Right lobe of liver (tissue), 6 donors: ENCODE data around the gene TJP3. TPM values are rescaled to one million over a fixed set of nuclear protein-coding genes. Genes with fewer than 3 reads are reported as not detected.

Source experiments
- ATAC-seq, 4 donors: fragments of 200-7000 bp; cut with Tn5 transposase; one replicate each; pipeline ENCODE4 v1.9.1; 2020; ENCODE audit warnings: mild to moderate bottlenecking in 4 of 4, moderate library complexity in 4 of 4
- DNase-seq, 3 donors: peaks; one replicate each; pipeline ENCODE4 v3.0.0-alpha.2; 2020
- H3K27ac ChIP-seq, 3 donors: fragments of 200-600 bp; one replicate each; pipeline ENCODE4 v1.8.0; 2022
- H3K27me3 ChIP-seq, 2 donors: fragments of 200-600 bp; one replicate each; pipeline ENCODE4 v1.8.0; 2022
- H3K36me3 ChIP-seq, 4 donors: fragments of 200-600 bp; sonication (generic) in 1 of 4; one replicate each; pipeline versions ENCODE4 v1.5.1 to v1.8.0; 2017 to 2022; ENCODE audit warnings: control low read depth in 1 of 4
- H3K4me1 ChIP-seq, 4 donors: fragments of 200-600 bp; sonication (generic) in 1 of 4; one replicate each; pipeline versions ENCODE4 v1.5.1 to v1.8.0; 2017 to 2022; ENCODE audit warnings: control low read depth in 1 of 4
- H3K4me3 ChIP-seq, 3 donors: fragments of 200-600 bp; one replicate each; pipeline ENCODE4 v1.8.0; 2022
- H3K9me3 ChIP-seq, 4 donors: fragments of 200-600 bp; sonication (generic) in 1 of 4; one replicate each; pipeline versions ENCODE4 v1.5.1 to v1.8.0; 2017 to 2022; ENCODE audit warnings: control low read depth in 1 of 4
- POLR2A ChIP-seq: fragments of 450-650 bp; IDR thresholded peaks from one replicate; pipeline ENCODE4 v1.6.1; 2017; ENCODE audit warnings: antibody characterized with exemption, mild to moderate bottlenecking
- WGBS: methylation state at CpG from one replicate; pipeline ENCODE4 v1.1.6; 2018; ENCODE audit warnings: low coverage, low lambda C conversion rate; ENCODE audit not compliant: insufficient coverage; ENCODE audit errors: missing lambda C conversion rate; 5-methylcytosine and 5-hydroxymethylcytosine counted together
- intact Hi-C, 2 donors: fragments of 100-400 bp; cut with DNase I; formaldehyde crosslinking; loops; one replicate each; pipeline versions ENCODE4 v1.11.2 to v1.14.1; 2022
- total RNA-seq, 6 experiments: library from RNA; depleted of rRNA in 2 of 6; stranded (reverse); fragments of >200 nt in 2 of 6; fragmentation: NEBNext Ultra II Directional in 3 of 6; extraction: Animal tissue kit (Norgen Biotek cat#: 25700) in 3 of 6; gene quantifications; one replicate each; pipeline versions ENCODE4 v1.1.0 to v1.2.4, GENCODE V29; 2016 to 2023
- TF ChIP-seq, protein P1 (sequence below), 4 donors: fragments of 200-600 bp in 3 of 4; fragments of 450-650 bp in 1 of 4; IDR thresholded peaks; one replicate each; pipeline versions ENCODE4 v1.5.1 to v1.8.0; 2016 to 2022; ENCODE audit warnings: antibody characterized with exemption in 4 of 4, mild to moderate bottlenecking in 2 of 4
- donor health status: DM: no; HTN: yes; CAD: no.
- donor health status: DM: no; HTN: no; CAD: no.
- donor health status: DM: no; HTN: no; CAD: no.
- donor health status: DM: no; HTN: yes; CAD: no.
- donor health status: DM: no; HTN: yes; CAD: no.

The TJP3 gene
- total RNA-seq, 6 experiments from 2014 or later, result 7.9 to 27.0 (median 16.5) TPM

DNA sequence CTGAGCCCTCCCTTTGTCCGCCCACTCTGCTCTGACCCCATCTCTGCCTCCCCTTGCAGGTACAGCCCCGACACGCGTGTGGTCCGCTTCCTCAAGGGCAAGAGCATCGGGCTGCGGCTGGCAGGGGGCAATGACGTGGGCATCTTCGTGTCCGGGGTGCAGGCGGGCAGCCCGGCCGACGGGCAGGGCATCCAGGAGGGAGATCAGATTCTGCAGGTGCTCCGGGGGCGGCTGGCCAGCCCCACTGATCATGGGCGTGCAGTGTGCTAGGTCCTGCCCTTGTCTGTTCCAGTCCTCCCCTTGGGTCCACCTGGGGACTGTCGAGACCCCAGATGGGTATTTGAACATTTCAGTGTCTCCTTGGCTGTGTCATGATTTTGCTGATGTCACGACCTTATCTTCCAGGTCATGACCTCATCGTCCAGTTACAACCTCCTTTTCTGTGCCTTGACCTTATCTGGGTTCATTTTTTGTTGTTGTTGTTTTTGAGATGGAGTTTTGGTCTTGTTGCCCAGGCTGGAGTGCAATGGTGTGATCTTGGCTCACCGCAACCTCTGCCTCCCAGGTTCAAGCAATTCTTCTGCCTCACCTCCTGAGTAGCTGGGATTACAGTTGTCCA is 28.0 kb downstream of the TJP3 start:
- no peak for TF ChIP-seq POLR2A
- TF ChIP-seq, protein P1, sequence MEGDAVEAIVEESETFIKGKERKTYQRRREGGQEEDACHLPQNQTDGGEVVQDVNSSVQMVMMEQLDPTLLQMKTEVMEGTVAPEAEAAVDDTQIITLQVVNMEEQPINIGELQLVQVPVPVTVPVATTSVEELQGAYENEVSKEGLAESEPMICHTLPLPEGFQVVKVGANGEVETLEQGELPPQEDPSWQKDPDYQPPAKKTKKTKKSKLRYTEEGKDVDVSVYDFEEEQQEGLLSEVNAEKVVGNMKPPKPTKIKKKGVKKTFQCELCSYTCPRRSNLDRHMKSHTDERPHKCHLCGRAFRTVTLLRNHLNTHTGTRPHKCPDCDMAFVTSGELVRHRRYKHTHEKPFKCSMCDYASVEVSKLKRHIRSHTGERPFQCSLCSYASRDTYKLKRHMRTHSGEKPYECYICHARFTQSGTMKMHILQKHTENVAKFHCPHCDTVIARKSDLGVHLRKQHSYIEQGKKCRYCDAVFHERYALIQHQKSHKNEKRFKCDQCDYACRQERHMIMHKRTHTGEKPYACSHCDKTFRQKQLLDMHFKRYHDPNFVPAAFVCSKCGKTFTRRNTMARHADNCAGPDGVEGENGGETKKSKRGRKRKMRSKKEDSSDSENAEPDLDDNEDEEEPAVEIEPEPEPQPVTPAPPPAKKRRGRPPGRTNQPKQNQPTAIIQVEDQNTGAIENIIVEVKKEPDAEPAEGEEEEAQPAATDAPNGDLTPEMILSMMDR (IDR thresholded peaks at IDR 0.05), result no peak
- intact Hi-C loops, result no loop called here
- no peak overlapping the region for H3K27ac ChIP-seq
- H3K4me3 ChIP-seq, result no peak overlapping the region
- H3K9me3 ChIP-seq, result no peaks in the 10 kb centered on the region
- peaks cover 0 to 11% (median 2%) of the 10 kb centered on the region in 4 donors for H3K36me3 ChIP-seq
- DNase-seq (no peak), ATAC-seq (no peak)
- WGBS, result 87% methylated on average over 4 of the region's 21 CpGs
- H3K4me1 ChIP-seq, result no peaks in the 10 kb centered on the region
- H3K27me3 ChIP-seq, result no peaks in the 10 kb centered on the region

DNA sequence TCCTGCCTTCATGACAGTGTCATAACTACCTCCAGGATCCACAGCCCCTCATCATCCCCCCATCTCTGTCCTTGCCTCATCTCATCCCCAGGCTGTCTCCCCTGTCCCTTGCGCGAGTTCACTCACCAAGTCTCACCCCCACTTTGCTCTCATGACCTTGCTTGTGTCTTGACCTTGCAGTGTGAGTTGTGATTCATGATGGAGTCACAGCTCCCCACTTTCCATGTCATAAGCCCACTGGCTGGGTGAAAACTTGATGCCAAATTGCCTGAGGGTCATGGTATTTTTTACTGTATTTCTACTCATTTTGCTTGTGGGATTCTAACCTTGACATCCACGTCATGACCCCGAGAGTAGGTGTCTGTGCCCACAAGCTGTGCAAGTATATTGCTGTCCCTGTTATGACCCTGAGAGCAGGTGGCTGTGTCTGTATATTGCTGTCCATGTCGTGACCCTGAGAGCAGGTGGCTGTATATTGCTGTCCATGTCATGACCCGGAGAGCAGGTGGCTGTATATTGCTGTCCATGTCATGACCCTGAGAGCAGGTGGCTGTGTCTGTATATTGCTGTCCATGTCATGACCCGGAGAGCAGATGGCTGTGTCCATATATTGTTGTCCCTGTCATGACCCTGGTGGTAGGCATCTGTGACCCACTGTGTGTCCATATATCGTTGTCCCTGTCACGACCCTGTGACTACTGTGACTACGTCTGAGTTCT is 29.5 kb downstream of the TJP3 start:
- 97% methylated on average over 5 of the region's 10 CpGs for WGBS
- intact Hi-C loops, result no loop called here
- no peak for DNase-seq
- Histone ChIP-seq H3K4me1 (no peaks in the 10 kb centered on the region), H3K27ac (no peak overlapping the region), H3K4me3 (no peak overlapping the region), H3K36me3 (peaks cover 0 to 11% (median 2%) of the 10 kb centered on the region in 4 donors), H3K27me3 (no peaks in the 10 kb centered on the region), H3K9me3 (no peaks in the 10 kb centered on the region)
- TF ChIP-seq, protein P1 (IDR thresholded peaks at IDR 0.05), result no peak
- TF ChIP-seq POLR2A, result no peak
- ATAC-seq, result no peak

DNA sequence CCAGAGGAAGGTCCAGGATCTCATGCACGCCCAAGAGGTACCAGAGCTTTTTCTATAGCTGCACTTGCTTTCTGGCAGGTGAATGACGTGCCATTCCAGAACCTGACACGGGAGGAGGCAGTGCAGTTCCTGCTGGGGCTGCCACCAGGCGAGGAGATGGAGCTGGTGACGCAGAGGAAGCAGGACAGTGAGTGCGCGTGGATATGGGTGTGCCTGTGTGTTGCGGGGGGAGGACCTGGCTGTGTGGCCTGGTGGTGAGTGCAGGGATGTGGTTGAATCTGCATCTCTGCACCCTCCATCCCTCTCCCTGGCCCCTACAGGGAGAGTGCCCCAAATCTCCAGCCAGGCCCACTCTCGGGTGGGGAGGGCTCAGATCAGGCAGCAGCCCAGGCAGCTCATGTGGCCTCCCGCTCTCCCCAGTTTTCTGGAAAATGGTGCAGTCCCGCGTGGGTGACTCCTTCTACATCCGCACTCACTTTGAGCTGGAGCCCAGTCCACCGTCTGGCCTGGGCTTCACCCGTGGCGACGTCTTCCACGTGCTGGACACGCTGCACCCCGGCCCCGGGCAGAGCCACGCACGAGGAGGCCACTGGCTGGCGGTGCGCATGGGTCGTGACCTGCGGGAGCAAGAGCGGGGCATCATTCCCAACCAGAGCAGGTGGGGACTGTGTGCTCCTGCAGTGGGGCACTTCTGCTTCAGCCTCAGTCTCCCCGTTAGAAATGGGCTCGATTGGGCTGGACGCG is 30.5 kb downstream of the TJP3 start:
- ATAC-seq, result peak in 1 of 4 donors; percentile 8
- no peaks in the 10 kb centered on the region for H3K9me3 ChIP-seq
- H3K27ac ChIP-seq, result no peak overlapping the region
- no peaks in the 10 kb centered on the region for H3K4me1 ChIP-seq
- H3K4me3 ChIP-seq, result no peak overlapping the region
- DNase-seq, result no peak
- WGBS, result 81% methylated on average over 8 of the region's 32 CpGs
- TF ChIP-seq, protein P1 (IDR thresholded peaks at IDR 0.05), result no peak
- TF ChIP-seq POLR2A, result no peak
- intact Hi-C loops, result no loop called here
- H3K27me3 ChIP-seq, result no peaks in the 10 kb centered on the region
- peaks cover 0 to 11% (median 2%) of the 10 kb centered on the region in 4 donors for H3K36me3 ChIP-seq

DNA sequence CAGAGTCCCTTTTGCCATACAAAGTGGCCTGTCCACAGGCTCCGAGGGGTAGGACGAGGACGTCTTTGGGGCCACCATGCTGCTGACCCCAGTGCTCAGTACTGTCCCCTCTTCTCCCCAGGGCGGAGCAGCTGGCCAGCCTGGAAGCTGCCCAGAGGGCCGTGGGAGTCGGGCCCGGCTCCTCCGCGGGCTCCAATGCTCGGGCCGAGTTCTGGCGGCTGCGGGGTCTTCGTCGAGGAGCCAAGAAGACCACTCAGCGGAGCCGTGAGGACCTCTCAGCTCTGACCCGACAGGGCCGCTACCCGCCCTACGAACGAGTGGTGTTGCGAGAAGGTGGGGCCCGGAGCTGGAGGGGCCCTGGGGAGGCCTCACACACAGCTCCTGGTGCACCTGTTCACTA is 32.2 kb downstream of the TJP3 start:
- Histone ChIP-seq H3K27ac (no peak overlapping the region), H3K9me3 (no peaks in the 10 kb centered on the region), H3K36me3 (peaks cover 0 to 9% (median 2%) of the 10 kb centered on the region in 4 donors), H3K27me3 (no peaks in the 10 kb centered on the region), H3K4me1 (no peaks in the 10 kb centered on the region), H3K4me3 (no peak overlapping the region)
- TF ChIP-seq, protein P1 (IDR thresholded peaks at IDR 0.05), result no peak
- no peak for ATAC-seq
- no peak for DNase-seq
- intact Hi-C loops, result no loop called here
- WGBS, result 25% methylated on average over 1 of the region's 24 CpGs
